GF-D8 (cell line): ENCODE results near the gene RNF182.
"Not testable (repeated sequence)": the region's sequence is repeated elsewhere in the genome, so short reads cannot be mapped to it uniquely, and the experiment has no call there.

Source experiments
- DNase-seq: peaks from one replicate; lab custom pipeline; 2025; lab: John Stamatoyannopoulos, UW

Gene RNF182

DNA sequence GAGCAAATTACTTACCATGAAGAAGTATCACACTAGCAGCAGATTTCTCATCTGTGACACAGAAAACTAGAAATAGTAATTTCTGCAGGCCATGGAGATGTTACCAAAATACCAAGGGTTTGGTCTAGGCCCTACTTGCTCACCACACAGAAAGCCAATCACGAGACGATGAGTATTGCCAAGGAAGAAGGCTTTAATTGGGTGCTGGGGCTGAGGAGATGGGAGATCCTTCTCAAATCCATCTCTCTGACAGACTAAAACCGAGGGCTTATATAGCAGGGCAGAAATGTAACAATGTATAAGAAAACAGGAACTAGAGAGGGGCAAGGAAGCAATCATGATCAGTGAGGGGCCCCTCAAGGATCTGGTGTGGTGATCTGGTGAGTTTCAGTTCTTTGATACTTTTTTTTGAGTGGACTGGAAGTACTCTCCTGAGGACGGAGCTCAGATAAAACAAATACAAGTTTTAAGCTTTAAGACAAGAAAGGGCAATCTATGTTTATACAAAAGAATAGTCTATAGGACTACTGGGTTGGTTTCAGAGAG is 40.9 kb downstream of the RNF182 start:
- DNase-seq, result no peak

DNA sequence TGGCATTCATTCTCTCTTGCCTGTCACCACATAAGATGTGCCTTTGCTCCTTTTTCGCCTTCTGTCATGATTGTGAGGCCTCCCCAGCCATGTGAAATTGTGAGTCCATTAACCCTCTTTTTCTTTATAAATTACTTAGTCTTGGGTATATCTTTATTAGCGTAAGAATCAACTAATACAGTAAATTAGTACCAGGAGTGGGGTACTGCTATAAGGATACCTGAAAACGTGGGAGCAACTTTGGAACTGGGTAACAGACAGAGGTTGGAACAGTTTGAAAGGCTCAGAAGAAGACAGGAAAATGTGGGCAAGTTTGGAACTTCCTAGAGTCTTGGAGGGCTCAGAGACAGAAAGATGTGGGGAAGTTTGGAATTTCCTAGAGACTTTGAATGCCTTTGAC is 46.6 kb downstream of the RNF182 start:
- no peak for DNase-seq

DNA sequence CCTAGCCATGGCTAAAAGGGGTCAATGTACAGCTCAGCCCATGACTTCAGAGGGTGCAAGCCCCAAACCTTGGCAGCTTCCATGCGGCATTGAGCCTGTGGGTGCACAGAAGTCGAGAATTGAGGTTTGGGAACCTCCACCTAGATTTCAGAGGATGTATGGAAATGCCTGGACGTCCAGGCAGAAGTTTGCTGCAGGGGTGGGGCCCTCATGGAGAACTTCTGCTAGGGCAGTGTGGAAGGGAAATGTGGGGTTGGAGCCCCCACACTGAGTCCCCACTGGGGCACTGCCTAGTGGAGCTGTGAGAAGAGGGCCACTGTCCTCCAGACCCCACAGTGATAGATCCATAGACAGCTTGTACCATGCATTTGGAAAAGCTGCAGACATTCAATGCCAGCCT is 47.9 kb downstream of the RNF182 start:
- DNase-seq, result not testable (repeated sequence)

DNA sequence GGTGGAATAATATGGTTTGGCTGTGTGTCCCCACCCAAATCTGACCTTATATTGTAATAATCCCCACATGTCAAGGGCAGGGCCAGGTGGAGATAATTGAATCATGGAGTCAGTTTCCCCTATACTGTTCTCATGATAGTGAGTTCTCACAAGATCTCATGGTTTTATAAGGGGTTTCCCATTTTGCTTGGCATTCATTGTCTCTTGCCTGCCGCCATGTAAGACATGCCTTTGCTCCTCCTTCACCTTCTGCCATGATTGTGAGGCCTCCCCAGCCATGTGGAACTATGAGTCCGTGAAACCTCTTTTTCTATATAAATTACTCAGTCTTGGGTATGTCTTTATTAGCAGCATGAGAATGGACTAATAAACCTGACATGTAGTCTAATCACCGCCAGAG is 48.7 kb downstream of the RNF182 start:
- DNase-seq, result not testable (repeated sequence)

DNA sequence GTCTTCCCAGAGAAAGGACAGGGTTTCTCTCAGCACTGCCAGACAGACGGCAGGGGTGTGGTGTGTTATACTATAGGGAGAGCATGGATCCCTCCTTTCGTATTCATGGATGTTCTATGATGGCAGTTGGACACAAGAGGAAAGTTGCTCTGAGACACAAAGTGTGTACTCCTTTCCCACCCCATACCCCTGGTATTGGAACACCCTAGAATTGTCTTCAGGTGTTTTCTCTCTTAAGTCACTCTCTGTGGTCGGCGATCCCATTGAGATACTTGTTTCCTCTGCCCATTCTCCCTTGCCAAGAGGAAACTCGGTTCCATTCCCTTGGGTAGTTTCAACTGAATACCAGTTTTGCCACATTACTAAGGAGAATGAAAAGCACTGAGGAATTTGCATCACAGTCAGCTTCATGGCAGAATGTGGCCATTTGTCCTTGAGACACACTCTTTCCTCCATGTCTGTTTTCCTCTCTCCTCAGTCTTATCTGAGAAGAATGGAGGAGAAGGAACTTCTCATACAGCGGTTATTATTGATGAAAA is 53.4 kb downstream of the RNF182 start:
- DNase-seq, result no peak

DNA sequence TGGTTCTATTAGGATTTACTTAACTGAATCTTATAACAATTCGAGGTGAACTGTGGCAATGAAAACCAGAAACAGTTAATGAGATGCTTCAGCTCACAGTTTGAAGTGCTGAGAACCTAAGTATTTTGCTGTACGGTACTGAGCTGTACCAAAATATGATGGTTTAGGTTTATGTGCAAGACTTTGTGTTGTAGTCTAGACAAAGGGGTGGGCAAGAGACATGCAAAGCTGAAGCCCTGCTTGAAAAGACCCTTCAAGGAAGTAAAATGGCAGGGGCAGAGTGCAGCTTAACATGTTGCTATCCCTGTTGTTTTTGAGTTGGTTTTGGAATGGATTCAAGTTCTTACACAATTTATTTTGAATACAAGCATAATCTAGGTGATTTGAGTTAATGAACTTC is 54.0 kb downstream of the RNF182 start:
- no peak for DNase-seq

DNA sequence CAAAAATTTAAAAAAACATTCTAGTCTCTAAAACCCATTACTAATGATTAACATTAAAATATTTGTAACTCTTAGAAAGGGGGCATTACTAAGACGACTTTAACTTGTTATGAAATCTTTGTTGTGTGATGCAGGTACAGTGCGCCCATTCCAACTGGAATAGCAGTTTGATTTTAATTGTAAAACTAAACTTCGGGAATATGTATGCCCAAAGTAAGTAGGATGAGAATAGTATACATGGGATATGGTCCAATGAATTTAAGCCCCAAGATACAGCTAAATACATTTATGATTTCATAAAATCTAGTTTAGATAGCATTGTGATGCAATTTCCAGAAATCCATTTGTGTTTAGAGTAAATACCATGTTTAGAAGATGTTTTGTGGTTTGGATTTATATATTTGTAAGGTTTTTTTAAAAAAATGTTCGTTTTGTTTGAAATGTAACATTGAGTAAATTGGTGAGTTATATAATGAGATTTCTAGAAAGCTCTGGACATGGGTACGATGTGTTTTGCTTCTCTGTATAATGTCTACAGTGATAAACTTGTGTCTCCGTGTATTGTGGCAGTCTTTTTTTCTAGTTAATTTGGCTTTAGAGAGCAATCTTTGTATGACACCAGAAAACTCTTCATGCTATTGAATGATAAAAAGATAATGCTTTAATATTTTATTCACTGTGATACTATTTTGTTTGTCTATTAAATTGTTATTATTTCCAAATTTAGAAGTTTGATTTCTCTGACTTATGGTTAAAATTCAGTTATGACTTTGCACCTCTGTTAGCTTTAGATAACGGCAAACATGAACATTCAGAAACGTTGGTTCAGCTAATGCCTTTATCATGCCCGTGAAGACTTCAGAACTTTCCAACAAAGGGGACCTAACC is 54.8 kb downstream of the RNF182 start:
- DNase-seq, result no peak

DNA sequence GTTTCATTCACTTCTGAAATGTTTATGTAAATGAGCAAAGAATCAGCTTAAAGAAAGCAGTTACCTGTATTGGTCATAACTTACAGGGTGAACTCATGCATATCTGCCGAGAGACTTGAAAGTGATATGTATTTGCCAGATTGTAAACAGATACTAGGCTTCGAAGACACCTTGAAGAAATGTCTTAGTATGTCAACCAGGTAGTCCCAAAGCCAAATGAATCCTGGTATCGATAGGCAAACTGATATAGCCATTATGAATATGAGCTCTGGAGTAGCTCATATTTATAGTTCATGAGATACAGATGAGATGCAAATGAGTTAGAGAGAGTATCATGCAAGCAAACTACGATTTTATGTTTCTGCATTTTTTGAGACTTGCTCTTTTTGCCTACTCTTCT is 55.8 kb downstream of the RNF182 start:
- no peak for DNase-seq

DNA sequence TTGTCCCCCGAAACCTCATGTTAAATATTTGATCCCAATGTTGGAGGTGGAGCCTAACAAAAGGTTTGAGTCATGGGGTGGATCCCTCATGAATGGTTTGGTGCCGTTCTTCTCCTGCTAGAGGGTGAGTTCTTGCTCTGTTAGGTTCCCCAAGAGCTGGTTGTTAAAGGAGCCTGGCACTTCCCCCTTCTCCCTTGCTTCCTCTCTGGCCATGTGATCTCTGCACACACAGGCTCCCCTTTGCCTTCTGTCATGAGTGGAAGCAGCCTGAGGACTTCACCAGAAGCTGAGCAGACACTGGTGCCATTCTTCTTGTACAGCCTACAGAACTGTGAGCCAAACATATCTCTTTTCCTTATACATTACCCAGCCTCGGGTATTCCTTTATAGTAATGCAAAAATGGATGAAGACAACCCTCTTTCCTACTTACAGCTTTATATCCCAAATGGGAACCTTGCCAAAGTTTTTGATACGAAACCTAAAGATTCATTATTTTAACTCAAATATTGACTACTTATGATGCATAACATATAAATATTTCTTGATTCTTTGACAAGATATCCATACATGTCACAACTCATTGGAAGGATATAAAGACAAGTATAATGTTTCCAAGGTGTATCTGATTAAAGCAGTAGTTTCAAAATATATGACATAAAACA is 61.0 kb downstream of the RNF182 start:
- no peak for DNase-seq

DNA sequence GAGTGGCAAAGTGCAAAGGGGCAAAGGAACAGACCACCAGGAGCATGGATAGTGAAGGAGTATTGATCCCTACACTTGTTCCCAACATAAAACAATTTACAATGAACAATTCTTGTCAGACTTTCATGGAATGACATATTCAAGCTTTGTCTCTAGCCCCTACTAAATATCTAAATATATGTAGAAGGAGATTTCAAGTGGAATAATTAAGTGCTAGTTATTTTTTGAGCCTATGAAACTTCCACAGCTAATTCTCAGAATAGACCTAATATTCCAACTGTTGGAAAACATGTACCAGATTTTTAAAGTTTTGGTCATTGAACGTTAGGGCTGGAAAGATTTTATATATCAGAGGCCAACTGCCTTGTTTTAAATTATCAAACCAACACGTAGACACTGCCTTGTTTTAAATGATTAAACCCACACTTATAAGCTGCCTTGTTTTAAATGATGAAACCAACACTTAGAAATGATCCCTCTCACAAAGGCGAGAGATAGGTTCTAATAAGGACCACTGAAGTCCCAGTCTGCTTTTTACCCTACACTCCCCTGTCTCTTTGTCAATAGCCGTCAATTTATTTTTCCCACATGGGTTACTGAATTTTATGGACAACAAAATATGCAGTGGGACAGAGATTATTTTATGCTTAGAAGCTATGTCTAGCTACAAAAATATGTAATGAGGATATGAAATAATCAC is 62.1 kb downstream of the RNF182 start:
- no peak for DNase-seq

DNA sequence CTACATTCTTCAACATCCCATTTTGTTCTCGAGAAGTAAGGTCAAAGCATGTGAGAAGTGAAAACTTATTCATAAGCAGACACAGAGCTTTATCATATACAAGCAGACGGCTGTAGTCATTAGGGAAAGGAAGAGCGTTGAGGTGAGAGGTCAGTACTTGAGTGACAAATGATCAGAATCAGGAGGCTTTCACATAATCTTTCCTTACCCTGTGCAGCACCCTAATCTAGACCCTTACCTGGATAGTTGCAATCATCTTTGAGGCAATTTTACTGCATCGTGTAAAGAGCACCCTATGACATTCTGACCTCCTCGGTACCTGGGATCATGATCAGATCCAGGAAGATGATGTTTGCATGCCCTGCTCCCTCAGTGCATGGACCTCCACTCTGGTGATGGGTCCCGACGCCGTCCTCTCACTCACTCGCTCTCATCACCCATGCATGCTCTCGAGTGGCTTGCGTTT is 62.7 kb downstream of the RNF182 start:
- DNase-seq, result no peak

DNA sequence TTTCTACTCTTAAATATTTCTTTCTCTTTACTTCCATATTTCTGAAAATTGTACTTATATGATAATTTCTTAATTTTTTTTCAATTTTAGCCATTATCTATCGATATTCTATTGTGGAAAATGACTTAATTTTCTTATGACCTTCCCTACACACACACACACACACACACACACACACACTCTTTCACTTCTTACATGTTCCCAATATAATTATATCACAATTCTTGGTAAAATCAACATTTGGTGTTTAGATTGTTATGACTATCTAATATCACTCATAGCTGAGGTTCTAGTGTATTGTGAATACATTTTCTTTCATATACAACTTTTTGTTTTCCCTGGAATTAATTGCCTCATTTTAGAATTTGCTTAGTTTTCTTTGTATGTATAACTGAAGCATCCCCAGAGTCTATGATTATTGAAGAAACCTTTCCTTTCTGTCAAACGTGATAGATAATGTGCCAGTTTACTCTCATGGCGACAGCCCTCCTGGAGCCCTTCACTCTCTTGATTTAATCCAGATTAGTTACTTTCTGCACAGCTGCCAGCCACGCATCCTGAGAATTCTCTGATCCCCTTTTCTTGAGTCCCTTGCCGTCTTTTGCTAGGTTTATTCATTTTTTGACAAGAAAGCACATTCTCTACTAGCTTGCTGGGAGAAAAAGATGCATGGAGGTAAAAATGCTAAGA is 63.4 kb downstream of the RNF182 start:
- DNase-seq, result no peak

DNA sequence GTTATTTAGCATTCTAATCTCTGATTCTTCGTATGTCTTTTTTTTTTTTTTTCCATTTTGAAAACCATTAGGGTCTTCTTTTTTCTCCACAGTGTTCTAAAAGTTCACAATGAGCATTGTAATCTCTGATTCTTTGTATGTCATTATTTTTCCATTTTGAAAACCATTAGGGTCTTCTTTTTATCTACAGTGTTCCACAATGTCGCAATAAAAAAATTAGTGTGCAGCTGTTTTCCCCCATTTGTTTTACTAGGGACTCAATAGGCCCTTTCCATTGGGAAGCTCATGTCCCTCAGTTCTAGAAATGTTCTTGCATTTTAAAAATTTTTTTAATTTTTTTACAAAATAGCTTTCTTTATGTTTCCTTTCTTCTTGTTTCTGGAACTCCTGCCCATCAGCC is 64.2 kb downstream of the RNF182 start:
- DNase-seq, result no peak

DNA sequence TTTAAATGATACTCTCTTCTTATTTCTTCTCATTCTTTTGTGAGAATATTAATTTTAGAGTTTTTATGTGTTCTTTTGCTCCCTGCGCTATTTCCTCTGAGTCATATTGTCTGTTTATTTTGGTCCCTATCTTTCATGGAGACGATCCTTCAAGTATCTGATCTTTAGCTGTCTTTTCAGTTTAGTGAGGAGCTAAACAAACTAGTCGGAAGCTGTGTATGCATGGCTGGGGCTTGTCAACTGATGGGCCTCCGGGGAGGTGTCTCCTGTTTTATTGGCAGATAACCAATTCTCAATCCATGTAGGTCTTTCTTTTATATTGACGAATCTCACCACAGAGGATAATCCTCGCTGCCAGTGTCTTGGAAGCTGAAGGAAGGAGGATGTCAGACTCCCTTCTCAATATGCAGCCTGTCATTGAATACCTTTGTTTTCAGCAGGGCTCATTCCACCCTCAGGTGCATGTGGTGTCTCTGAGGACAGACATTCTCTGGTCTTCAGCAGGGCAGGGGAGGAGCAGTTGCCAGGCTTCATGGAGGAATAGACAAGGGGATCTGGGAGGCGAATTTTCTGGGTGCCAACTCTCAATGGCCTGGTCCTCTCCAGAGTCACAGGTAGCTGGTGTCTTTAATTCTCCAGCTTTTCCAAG is 64.9 kb downstream of the RNF182 start:
- DNase-seq, result no peak

DNA sequence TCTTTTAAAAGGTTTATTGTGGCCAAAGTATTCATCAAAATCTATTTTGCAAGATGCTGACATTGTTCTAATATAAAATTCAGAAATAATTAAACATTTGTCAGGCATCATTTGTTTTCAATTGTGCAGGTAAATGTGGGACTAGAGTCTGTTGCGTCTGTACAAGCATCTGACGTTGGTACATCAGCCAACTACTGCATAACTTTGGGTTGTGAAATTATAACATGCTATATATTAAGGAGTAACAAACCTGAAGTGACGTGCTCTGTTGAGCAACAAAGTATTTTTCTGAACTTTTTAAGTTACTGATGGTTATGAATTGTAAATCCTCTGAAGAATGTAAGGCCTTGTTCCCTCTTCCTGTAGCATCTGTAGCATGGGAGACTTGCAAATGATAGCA is 66.0 kb downstream of the RNF182 start:
- no peak for DNase-seq

DNA sequence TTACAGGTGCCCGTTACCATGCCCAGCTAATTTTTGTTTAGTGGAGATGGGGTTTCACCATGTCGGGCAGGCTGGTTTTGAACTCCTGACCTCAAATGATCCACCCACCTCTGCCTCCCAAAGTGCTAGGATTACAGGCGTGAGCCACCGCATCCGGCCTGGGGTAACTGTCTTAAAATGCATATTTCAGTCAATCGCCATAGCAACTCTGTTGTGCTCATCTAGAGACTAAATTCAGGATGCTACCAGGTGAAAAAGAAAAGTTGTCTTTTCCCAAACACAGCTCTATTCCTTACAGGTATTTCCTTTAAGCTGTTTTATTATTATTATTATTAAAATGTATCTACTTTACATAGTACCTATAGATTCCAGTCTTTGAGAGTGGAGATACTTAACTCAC is 66.6 kb downstream of the RNF182 start:
- no peak for DNase-seq

DNA sequence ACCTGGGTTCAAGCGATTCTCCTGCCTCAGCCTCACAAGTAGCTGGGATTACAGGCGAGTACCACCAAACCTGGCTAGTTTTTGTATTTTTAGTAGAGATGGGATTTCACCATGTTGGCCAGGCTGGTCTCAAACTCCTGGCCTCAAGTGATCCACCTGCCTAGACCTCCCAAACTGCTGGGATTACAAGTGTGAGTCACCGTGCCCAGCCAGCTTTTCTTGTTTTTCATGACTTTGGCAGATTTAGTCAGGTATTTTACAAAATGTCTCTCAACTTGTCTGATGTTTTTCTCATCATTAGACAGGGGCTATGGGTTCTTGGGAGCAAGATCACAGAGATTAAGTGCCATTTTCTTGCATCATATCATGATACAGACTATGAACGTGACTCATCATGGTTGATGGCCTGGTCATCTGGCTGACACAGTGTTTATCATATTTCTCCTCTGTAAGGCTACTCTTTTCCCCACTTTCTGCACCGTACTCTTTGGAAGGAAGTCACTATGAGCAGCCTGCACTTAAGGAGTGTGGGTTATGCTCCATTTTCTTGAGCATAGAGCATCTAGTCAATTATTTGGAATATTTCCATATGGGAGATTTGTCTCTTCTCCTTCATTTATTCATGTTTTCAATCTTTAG is 67.8 kb downstream of the RNF182 start:
- no peak for DNase-seq

DNA sequence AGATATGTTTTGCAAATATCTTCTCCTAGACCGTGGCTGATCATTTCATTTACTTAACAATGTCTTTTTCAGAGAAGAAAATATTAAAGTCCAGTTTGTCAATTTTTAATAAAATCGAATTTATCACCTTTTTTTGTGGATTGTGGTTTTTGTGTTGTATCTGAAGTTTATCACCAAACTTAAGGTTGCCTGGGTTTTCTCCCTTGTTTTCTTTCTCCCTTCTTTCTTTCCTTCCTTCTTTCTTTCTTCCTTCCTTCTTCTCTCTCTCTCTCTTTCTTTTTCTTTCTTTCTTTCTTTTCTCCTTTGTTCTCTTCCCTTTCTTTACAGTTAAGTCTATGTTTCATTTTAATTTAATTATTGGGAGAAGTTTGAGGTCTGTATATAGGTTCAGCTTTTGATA is 68.7 kb downstream of the RNF182 start:
- DNase-seq, result no peak

DNA sequence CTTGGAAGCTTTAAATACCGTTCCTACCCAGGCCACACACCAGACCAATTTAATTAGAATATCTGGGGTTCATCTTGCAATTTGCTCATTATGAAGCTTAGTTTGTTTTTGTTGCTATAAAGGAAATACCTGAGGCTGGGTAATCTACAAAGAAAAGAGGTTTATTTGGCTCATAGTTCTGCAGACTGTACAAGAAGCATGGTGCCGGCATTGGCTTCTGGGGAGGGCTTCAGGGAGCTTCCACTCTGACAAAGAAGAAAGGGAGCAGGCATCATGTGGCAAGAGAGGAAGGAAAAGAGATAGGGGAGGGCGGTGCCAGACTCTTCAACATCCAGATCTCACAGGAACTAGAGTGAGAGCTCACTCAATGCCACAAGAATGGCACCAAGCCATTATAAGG is 73.6 kb downstream of the RNF182 start:
- DNase-seq, result no peak

DNA sequence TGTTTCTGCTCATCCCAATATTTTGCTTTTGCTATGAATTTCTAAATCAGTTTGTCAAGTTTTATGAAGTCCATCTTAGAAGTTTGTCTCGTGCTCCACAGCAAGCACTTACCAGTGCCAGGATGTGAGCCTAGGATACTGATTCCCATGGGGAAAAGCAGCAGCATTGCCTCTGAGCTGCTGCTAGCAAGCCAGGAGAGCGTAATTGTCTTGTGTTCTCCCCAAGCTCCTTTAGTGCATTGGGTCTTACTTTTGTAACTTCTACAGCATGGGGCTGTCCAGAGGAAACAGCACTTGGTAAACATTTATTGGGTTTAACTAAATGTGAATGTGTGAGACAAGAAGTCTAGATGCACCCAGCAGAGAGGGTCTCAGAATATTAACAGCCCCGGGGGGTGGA is 76.1 kb downstream of the RNF182 start:
- DNase-seq, result no peak
